WTC11 (cell line): ENCODE data around the gene LRRC41. TPM values are rescaled to one million over a fixed set of nuclear protein-coding genes. Genes with fewer than 3 reads are reported as not detected.
"Not testable (repeated sequence)": the region's sequence is repeated elsewhere in the genome, so short reads cannot be mapped to it uniquely, and the experiment has no call there.

Experiments
- ATAC-seq: fragments of 200-7000 bp; cut with Tn5 transposase; 2 replicates; pipeline ENCODE4 v1.10.0; 2021; ENCODE audit warnings: mild to moderate bottlenecking, moderate library complexity
- CTCF ChIA-PET: fragments of 300-600 bp; sonication (Branson Sonifier 250); formaldehyde crosslinking; loops from one replicate; lab custom pipeline; 2021; ENCODE audit warnings: antibody characterized with exemption; lab: Charles Lee
- POLR2A ChIA-PET: fragments of 350-600 bp; sonication (Branson Sonifier 250); formaldehyde crosslinking; loops from one replicate; lab custom pipeline; 2021; ENCODE audit warnings: antibody characterized with exemption; lab: Charles Lee
- DNase-seq: peaks from one replicate; pipeline ENCODE4 v3.0.0; 2021; ENCODE audit warnings: low spot score
- H3K27ac Mint-ChIP-seq: 2 replicates; pipeline ENCODE4 v1.8.0; 2021; ENCODE audit warnings: mixed read lengths
- H3K27me3 Mint-ChIP-seq: 2 replicates; pipeline ENCODE4 v1.8.0; 2021; ENCODE audit warnings: low read depth, mild to moderate bottlenecking, moderate library complexity, mixed read lengths
- H3K36me3 Mint-ChIP-seq: 2 replicates; pipeline ENCODE4 v1.8.0; 2021; ENCODE audit warnings: mixed read lengths
- H3K4me1 Mint-ChIP-seq: 2 replicates; pipeline ENCODE4 v1.8.0; 2022; ENCODE audit warnings: mixed read lengths
- H3K4me3 Mint-ChIP-seq: 2 replicates; pipeline ENCODE4 v1.8.0; 2021; ENCODE audit warnings: mild to moderate bottlenecking, moderate library complexity, mixed read lengths
- H3K9me3 Mint-ChIP-seq: 2 replicates; pipeline ENCODE4 v1.8.0; 2021; ENCODE audit warnings: mixed read lengths
- PRRX2 ChIP-seq: fragments of 250-450 bp; sonication (Bioruptor Pico); IDR thresholded peaks from 2 replicates; pipeline ENCODE4 v1.8.0; 2021; ENCODE audit warnings: mild to moderate bottlenecking
- ZNF138 ChIP-seq: sonication (generic); formaldehyde crosslinking; conservative IDR thresholded peaks from 2 replicates; pipeline ENCODE4 v1.8.1; 2022; ENCODE audit warnings: mild to moderate bottlenecking, moderate library complexity, missing genetic modification reagents
- total RNA-seq: library from RNA; stranded (reverse); gene quantifications from 3 replicates; pipeline ENCODE4 v1.2.3, GENCODE V29; 2021

Gene LRRC41
- total RNA-seq, 1 experiment from 2014 or later: 46.0 TPM

GRCh38 chr1:46238865-46239264 is 64.6 kb downstream of the LRRC41 start:
- Mint-ChIP-seq H3K36me3 (peaks cover 26% of the 10 kb centered on the region), H3K27me3 (peaks cover 15% of the 10 kb centered on the region; the same call in 1 of the 2 replicates), H3K9me3 (peaks cover 35% of the 10 kb centered on the region)
- ATAC-seq, H3K4me1 Mint-ChIP-seq, DNase-seq, CTCF ChIA-PET, H3K27ac Mint-ChIP-seq, H3K4me3 Mint-ChIP-seq: not testable (repeated sequence)
- POLR2A ChIA-PET: interaction anchor here (1.0 kb wide), 1 partner anchor 16 kb away, joined by 3 read pairs; no protein-coding TSS in a partner anchor

- Mint-ChIP-seq H3K4me3 (no peak overlapping the region), H3K4me1 (no peaks in the 10 kb centered on the region)
- TF ChIP-seq ZNF138 (no peak), PRRX2 (CRISPR knock-in tag) (no peak)
- TF ChIP-seq, all 79 proteins: peak for 0
- ChIA-PET POLR2A (no interaction called here), CTCF (interaction anchor here (1.4 kb wide), 1 partner anchor 8 kb away, joined by 4 read pairs; no protein-coding TSS in a partner anchor)
- peaks cover 30% of the 10 kb centered on the region for H3K9me3 Mint-ChIP-seq
- H3K27ac Mint-ChIP-seq: no peak overlapping the region
- DNase-seq (no peak), ATAC-seq (no peak)
- peaks cover 23% of the 10 kb centered on the region for H3K36me3 Mint-ChIP-seq
- H3K27me3 Mint-ChIP-seq: peaks cover 15% of the 10 kb centered on the region; the same call in 1 of the 2 replicates
Measured at GRCh38 chr1:46236882-46237281, 66.5 kb downstream of the LRRC41 start.

GRCh38 chr1:46231231-46231630 is 72.2 kb downstream of the LRRC41 start:
- ATAC-seq, POLR2A ChIA-PET, H3K4me3 Mint-ChIP-seq, H3K36me3 Mint-ChIP-seq, H3K27ac Mint-ChIP-seq, H3K9me3 Mint-ChIP-seq, DNase-seq, H3K27me3 Mint-ChIP-seq, H3K4me1 Mint-ChIP-seq: not testable (repeated sequence)
- CTCF ChIA-PET: interaction anchor here (0.6 to 5.4 kb wide), 4 partner anchors 7 to 125 kb away, joined by 3 to 47 read pairs (median 8); no protein-coding TSS in a partner anchor

Other genes starting within 250 kb of the LRRC41 start
- gene PIK3R3, start 171.0 kb downstream of the LRRC41 start, total RNA-seq: 9.0 to 12.3 TPM (median 10.9 TPM) in 3 replicates
- gene TSPAN1, start 128.5 kb downstream of the LRRC41 start, total RNA-seq: 0.50 to 0.69 TPM (median 0.57 TPM) in 3 replicates
- gene P3R3URF, start 127.1 kb downstream of the LRRC41 start, total RNA-seq: not detected in 3 replicates
- 42.5 to 43.2 TPM (median 43.2 TPM) in 3 replicates for gene POMGNT1, start 105.2 kb downstream of the LRRC41 start, total RNA-seq
- gene LURAP1, start 100.3 kb downstream of the LRRC41 start, total RNA-seq: 3.8 to 4.0 TPM (median 4.0 TPM) in 3 replicates
- gene RAD54L, start 55.9 kb downstream of the LRRC41 start, total RNA-seq: 51.2 to 54.7 TPM (median 53.7 TPM) in 3 replicates
- 584 to 663 TPM (median 611 TPM) in 3 replicates for gene UQCRH, start 82 bp upstream of the LRRC41 start, total RNA-seq
- gene NSUN4, start 37.2 kb upstream of the LRRC41 start, total RNA-seq: 19.5 to 22.6 TPM (median 21.0 TPM) in 3 replicates
- 26.4 to 38.6 TPM (median 28.1 TPM) in 3 replicates for gene FAAH, start 90.7 kb upstream of the LRRC41 start, total RNA-seq
- 1.7 to 3.7 TPM (median 1.8 TPM) in 3 replicates for gene DMBX1, start 186.2 kb upstream of the LRRC41 start, total RNA-seq
- gene KNCN, start 248.0 kb upstream of the LRRC41 start, total RNA-seq: not detected in 3 replicates